ENCODE results near the gene STXBP6.
"Not testable (repeated sequence)": the region's sequence is repeated elsewhere in the genome, so short reads cannot be mapped to it uniquely, and the experiment has no call there.

STXBP6 gene

GRCh38 chr14:24817212-24818057 lies 232.5 kb downstream of the STXBP6 start:
- DNase-seq = no peak

DNA sequence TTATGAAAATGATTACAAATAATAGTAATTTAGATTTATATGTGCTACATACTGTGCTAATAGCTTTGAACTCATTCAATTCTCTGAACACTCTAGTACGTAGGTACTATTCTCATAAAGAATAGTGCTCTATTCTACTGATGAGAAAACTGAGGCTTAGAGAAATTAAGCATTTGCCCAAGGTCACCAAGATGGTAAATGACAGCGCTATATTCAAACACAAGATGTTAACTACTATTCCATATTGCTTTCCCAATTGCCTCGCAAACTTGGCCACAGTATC lies 233.1 kb downstream of the STXBP6 start:
- no peak for DNase-seq

- no peak for DNase-seq
Measured at GRCh38 chr14:24816011-24816928, 233.7 kb downstream of the STXBP6 start.

GRCh38 chr14:24815543-24815942 lies 234.4 kb downstream of the STXBP6 start:
- no peak for DNase-seq

DNA sequence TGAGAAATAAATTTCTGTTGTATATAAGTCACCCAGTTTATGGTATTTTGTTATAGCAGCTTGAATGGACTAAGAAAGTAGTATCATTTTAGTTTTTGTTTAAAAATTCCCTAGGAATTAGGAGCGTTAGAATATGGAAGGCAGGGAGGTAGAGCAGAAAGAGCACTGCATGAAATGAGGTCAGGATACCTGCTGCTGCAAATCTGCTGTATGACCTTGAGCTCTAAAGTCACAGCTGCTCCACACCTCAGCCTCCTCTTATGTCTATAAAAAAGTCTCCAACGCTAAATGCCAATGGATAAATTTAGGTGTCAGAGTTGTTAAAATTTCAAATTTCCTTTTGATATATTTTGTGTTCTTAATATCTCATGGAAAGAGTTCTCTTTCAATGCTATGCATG lies 235.0 kb downstream of the STXBP6 start:
- DNase-seq = no peak

DNA sequence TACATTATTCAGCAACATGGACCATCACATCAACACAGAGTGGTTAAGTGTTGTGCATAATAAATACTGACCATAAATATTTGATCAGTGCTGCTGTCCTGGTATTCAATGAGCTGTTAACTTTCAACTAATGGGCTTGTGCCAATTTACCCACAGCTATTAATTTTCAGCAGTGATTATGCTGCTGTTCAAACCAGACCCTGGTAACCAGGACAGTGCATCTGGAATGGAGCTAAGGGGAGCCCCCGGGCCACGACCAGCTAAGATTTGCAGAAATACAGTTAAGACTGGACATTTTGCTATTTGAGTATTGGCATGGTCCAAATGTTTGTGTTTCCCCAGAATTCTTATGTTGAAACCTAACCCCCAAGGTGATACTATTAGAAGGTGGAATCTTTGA lies 235.6 kb downstream of the STXBP6 start:
- no peak for DNase-seq

- DNase-seq = no peak
Measured at GRCh38 chr14:24813819-24814259, 236.1 kb downstream of the STXBP6 start.

DNA sequence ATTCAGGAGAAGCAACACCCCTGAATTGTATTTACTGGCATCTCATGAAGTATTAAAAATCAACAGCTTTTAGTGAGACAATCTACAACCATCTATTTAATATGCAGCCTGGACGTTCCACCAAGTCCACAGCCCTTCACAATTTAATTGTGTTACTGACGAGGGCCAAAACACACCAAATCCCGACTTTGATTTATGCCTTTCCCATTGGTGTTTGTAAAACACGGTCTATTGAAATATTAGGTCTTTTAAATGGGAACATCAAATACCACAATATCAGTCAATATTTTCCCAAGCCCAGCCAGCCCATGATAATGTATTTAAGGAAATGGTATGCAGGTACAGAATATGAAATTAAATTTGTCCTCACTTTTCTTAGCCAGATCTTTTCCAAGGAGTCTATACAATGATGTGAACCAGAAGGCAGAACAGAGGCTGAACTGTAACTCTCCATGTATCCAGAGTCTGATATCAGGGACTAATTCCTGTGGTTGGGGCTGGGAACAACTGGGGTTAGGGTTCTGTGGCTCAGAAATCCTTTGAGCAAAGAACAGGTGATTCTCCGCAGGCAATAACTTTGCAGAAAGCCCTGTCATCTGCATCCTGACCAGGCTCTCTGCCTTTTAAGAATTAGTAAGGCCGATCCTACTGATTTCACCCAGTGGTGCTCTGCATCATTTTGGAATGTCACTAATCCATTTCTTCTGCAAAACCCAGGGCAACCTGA lies 236.7 kb downstream of the STXBP6 start:
- DNase-seq = no peak

DNA sequence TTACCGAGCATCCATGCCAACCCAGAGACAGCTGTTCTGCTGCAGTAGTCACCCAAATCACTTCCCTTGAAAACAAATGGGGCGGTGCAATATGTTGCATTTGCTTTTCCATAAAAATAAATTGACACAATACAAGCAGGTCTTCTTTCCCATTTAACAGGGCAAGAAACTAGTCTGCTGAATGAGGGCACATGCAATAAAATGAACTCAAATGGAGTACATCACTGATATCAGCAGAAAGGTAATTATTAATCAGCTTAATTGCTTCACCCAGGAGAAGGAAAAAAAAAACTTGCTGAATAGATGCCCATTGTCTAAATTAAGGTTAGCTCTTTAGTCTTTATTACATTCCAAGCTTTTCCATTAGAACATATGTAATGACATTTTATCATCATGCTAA lies 240.8 kb downstream of the STXBP6 start:
- no peak for DNase-seq

- DNase-seq = no peak
Measured at GRCh38 chr14:24808412-24808811, 241.5 kb downstream of the STXBP6 start.

GRCh38 chr14:24806061-24806678 lies 243.8 kb downstream of the STXBP6 start:
- DNase-seq = peak; percentile 20

- DNase-seq = no peak
Measured at GRCh38 chr14:24804552-24805212, 245.3 kb downstream of the STXBP6 start.

- no peak for DNase-seq
Measured at GRCh38 chr14:24803933-24804494, 245.9 kb downstream of the STXBP6 start.

DNA sequence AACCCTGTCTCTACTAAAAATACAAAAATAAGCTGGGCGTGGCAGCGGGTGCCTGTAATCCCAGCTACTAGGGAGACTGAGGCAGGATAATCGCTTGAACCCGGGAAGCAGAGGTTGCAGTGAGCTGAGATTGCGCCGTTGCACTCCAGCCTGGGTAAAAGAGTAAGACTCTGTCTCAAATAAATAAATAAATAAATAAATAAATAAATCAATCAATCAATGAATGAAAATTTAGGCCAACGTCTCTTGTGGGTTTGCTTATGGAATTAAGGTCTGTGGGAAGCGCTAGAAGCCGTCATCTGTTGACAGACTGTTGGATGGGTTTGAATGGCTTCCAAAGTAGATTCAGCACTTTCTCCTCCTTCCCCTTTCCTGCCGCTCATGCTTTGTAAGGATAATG lies 246.5 kb downstream of the STXBP6 start:
- not testable (repeated sequence) for DNase-seq

DNA sequence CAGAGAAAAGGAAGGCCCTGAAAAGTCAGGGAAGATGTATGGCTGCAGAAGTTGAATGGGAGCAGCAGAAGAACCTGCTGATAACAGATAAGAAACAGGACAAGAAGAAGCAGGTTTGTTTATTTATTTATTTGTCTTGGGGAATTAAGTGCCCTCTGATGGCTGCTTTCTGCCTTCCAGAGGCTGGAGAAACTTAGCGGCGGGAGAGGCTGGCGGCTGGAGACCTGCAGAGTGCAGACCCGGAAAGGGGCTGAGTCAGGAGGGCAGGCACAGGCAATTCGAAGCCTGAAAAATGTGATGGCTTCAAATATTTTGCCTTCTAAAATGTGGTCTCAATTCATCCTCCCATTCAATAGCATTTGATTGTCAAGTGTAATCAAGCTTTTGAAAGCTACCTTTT lies 247.7 kb downstream of the STXBP6 start:
- no peak for DNase-seq

- no peak for DNase-seq
Measured at GRCh38 chr14:24801024-24801423, 248.9 kb downstream of the STXBP6 start.

DNA sequence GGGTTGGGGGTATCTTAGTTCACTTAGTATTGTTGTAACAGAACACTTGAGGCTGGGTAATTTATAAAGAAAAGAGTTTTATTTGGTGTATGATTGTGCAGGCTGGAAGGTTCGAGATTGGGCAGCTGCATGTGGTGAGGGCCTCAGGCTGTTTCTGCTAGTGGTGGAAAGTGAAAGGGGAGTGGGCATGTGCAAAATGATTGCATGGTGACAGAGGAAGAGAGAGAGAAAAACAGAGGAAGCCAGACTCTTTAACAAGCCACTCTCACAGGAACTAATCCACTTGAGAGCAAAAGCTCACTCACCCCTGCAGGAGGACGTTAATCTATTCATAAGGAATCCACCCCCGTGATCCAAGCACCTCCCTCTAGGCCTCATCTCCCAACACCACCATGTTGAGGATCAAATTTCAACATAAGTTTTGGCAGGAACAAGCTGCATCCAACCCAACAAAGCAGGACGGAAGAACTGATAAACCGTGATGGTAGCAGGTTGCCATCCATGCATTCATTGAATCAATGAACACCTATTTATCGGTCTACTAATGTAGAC lies 251.0 kb downstream of the STXBP6 start:
- DNase-seq = peak; percentile 0

GRCh38 chr14:24795406-24795805 lies 254.5 kb downstream of the STXBP6 start:
- DNase-seq = no peak

DNA sequence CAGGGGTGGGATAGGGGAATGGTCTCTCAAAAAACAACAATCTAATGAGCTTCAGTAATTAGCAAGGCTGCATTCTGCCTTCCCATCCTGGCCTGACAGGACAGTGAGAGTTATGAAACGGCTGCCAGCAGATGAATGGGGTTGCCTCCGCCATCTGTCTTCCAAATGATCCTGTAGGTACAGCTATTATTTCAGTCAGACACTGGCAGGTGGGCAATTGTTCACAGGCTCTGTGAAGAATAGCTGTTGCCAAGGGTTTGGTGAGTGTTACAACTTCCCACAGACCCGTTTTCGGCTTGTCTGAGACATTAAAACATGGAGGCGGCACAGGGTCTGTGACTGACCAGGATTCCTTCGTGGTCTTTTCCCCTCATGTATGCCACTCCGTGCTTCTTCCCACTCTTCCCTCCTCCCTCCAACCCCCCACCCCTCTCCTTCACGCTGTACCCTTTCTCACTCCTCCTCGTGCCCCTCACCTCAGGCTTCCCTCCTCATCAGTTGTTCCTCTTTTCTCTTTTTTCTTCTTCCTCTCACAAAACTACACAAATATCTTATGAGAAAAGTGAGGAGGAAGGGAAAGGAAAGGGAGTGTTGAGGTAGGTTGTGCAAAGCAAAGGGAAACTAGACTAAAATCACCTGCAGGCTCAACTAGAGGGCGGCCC lies 255.2 kb downstream of the STXBP6 start:
- DNase-seq = no peak

- no peak for DNase-seq
Measured at GRCh38 chr14:24790196-24790595, 259.8 kb downstream of the STXBP6 start.

GRCh38 chr14:24789378-24789884 lies 260.5 kb downstream of the STXBP6 start:
- no peak for DNase-seq

Data from CD4-positive, alpha-beta T cell treated with Interleukin-12 subunit alpha and Interleukin-12 subunit beta, for 1 hour (primary cell).